ENCODE measurements around the gene RAF1.

RAF1 gene

GRCh38 chr3:12591997-12592715 is 71.8 kb downstream of the RAF1 start:
- Histone ChIP-seq H3K36me3 (ENCODE audit: control insufficient read depth, insufficient read depth, low read length) (peaks cover 31% of the 10 kb centered on the region), H3K27me3 (replicated peaks; ENCODE audit: control insufficient read depth, insufficient read depth, low read length) (no peaks in the 10 kb centered on the region), H3K4me3 (replicated peaks; ENCODE audit: low read depth, low read length) (no peak overlapping the region)
- TF ChIP-seq, protein P1, sequence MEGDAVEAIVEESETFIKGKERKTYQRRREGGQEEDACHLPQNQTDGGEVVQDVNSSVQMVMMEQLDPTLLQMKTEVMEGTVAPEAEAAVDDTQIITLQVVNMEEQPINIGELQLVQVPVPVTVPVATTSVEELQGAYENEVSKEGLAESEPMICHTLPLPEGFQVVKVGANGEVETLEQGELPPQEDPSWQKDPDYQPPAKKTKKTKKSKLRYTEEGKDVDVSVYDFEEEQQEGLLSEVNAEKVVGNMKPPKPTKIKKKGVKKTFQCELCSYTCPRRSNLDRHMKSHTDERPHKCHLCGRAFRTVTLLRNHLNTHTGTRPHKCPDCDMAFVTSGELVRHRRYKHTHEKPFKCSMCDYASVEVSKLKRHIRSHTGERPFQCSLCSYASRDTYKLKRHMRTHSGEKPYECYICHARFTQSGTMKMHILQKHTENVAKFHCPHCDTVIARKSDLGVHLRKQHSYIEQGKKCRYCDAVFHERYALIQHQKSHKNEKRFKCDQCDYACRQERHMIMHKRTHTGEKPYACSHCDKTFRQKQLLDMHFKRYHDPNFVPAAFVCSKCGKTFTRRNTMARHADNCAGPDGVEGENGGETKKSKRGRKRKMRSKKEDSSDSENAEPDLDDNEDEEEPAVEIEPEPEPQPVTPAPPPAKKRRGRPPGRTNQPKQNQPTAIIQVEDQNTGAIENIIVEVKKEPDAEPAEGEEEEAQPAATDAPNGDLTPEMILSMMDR (IDR thresholded peaks at IDR 0.05; ENCODE audit: insufficient read depth, low read length, poor library complexity, severe bottlenecking): no peak
- no peak for DNase-seq (ENCODE audit: extremely low read depth, insufficient read length)

- TF ChIP-seq, protein P1 (IDR thresholded peaks at IDR 0.05; ENCODE audit: insufficient read depth, low read length, poor library complexity, severe bottlenecking): no peak
Measured at GRCh38 chr3:12591456-12591855, 72.5 kb downstream of the RAF1 start.

DNA sequence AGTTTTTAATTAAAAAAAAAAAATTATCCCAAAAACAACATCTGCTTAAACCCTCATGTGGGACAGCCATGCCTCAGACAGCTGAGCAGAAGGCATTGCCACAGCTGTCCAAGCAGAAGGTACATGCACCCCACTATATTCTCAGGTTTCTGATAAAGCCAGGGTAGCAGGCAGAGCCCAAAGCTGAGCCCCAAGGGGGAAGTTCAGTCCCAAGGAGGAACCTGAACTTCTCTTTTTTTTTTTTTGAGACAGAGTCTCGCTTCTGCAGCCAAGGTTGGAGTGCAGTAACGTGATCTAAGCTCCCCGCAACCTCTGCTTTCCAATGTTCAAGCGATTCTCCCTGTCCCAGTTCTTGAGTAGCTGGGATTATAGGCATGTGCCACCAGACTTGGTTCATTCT is 73.8 kb downstream of the RAF1 start:
- Histone ChIP-seq H3K4me3 (replicated peaks; ENCODE audit: low read depth, low read length) (no peak overlapping the region), H3K36me3 (ENCODE audit: control insufficient read depth, insufficient read depth, low read length) (peaks cover 28% of the 10 kb centered on the region), H3K27me3 (replicated peaks; ENCODE audit: control insufficient read depth, insufficient read depth, low read length) (no peaks in the 10 kb centered on the region)
- DNase-seq (ENCODE audit: extremely low read depth, insufficient read length): no peak
- TF ChIP-seq, protein P1 (IDR thresholded peaks at IDR 0.05; ENCODE audit: insufficient read depth, low read length, poor library complexity, severe bottlenecking): no peak

More at GRCh38 chr3:12591456-12591855, 72.5 kb downstream of the RAF1 start:
- H3K27me3 ChIP-seq (replicated peaks; ENCODE audit: control insufficient read depth, insufficient read depth, low read length): no peaks in the 10 kb centered on the region
- DNase-seq (ENCODE audit: extremely low read depth, insufficient read length): no peak
- no peak overlapping the region for H3K4me3 ChIP-seq (replicated peaks; ENCODE audit: low read depth, low read length)
- H3K36me3 ChIP-seq (ENCODE audit: control insufficient read depth, insufficient read depth, low read length): peaks cover 32% of the 10 kb centered on the region

- Histone ChIP-seq H3K4me3 (replicated peaks; ENCODE audit: low read depth, low read length) (no peak overlapping the region), H3K36me3 (ENCODE audit: control insufficient read depth, insufficient read depth, low read length) (peaks cover 42% of the 10 kb centered on the region), H3K27me3 (replicated peaks; ENCODE audit: control insufficient read depth, insufficient read depth, low read length) (no peaks in the 10 kb centered on the region)
- DNase-seq (ENCODE audit: extremely low read depth, insufficient read length): no peak
- TF ChIP-seq, protein P1 (IDR thresholded peaks at IDR 0.05; ENCODE audit: insufficient read depth, low read length, poor library complexity, severe bottlenecking): no peak
Measured at GRCh38 chr3:12588039-12589009, 75.6 kb downstream of the RAF1 start.

- H3K4me3 ChIP-seq (replicated peaks; ENCODE audit: low read depth, low read length): no peak overlapping the region
- no peaks in the 10 kb centered on the region for H3K27me3 ChIP-seq (replicated peaks; ENCODE audit: control insufficient read depth, insufficient read depth, low read length)
- peaks cover 46% of the 10 kb centered on the region for H3K36me3 ChIP-seq (ENCODE audit: control insufficient read depth, insufficient read depth, low read length)
- TF ChIP-seq, protein P1 (IDR thresholded peaks at IDR 0.05; ENCODE audit: insufficient read depth, low read length, poor library complexity, severe bottlenecking): no peak
- DNase-seq (ENCODE audit: extremely low read depth, insufficient read length): no peak
Measured at GRCh38 chr3:12586403-12586802, 77.5 kb downstream of the RAF1 start.

Data from GM06990 (cell line).